WTC11 (cell line): ENCODE results near the gene SELENON. TPM values are rescaled to one million over a fixed set of nuclear protein-coding genes. Genes with fewer than 3 reads are reported as not detected.

Source experiments
- ATAC-seq: fragments of 200-7000 bp; cut with Tn5 transposase; 2 replicates; pipeline ENCODE4 v1.10.0; 2021; ENCODE audit warnings: mild to moderate bottlenecking, moderate library complexity
- CTCF ChIA-PET: fragments of 300-600 bp; sonication (Branson Sonifier 250); formaldehyde crosslinking; loops from one replicate; lab custom pipeline; 2021; ENCODE audit warnings: antibody characterized with exemption; lab: Charles Lee
- POLR2A ChIA-PET: fragments of 350-600 bp; sonication (Branson Sonifier 250); formaldehyde crosslinking; loops from one replicate; lab custom pipeline; 2021; ENCODE audit warnings: antibody characterized with exemption; lab: Charles Lee
- DNase-seq: peaks from one replicate; pipeline ENCODE4 v3.0.0; 2021; ENCODE audit warnings: low spot score
- H3K27ac Mint-ChIP-seq: 2 replicates; pipeline ENCODE4 v1.8.0; 2021; ENCODE audit warnings: mixed read lengths
- H3K27me3 Mint-ChIP-seq: 2 replicates; pipeline ENCODE4 v1.8.0; 2021; ENCODE audit warnings: low read depth, mild to moderate bottlenecking, moderate library complexity, mixed read lengths
- H3K36me3 Mint-ChIP-seq: 2 replicates; pipeline ENCODE4 v1.8.0; 2021; ENCODE audit warnings: mixed read lengths
- H3K4me1 Mint-ChIP-seq: 2 replicates; pipeline ENCODE4 v1.8.0; 2022; ENCODE audit warnings: mixed read lengths
- H3K4me3 Mint-ChIP-seq: 2 replicates; pipeline ENCODE4 v1.8.0; 2021; ENCODE audit warnings: mild to moderate bottlenecking, moderate library complexity, mixed read lengths
- H3K9me3 Mint-ChIP-seq: 2 replicates; pipeline ENCODE4 v1.8.0; 2021; ENCODE audit warnings: mixed read lengths
- AFF4 ChIP-seq: sonication (generic); formaldehyde crosslinking; IDR thresholded peaks from 2 replicates; pipeline ENCODE4 v1.8.1; 2023; ENCODE audit warnings: mild to moderate bottlenecking, missing genetic modification reagents, borderline replicate concordance
- AR ChIP-seq: fragments of 250-450 bp; sonication (Bioruptor Pico); IDR thresholded peaks from 2 replicates; pipeline ENCODE4 v1.9.0; 2021; ENCODE audit warnings: mild to moderate bottlenecking
- CDX4 ChIP-seq: fragments of 250-450 bp; sonication (Bioruptor Pico); IDR thresholded peaks from 2 replicates; pipeline ENCODE4 v1.9.0; 2021; ENCODE audit warnings: moderate library complexity, mild to moderate bottlenecking, inconsistent platforms, borderline replicate concordance
- CTCF ChIP-seq: fragments of 200-600 bp; IDR thresholded peaks from 2 replicates; pipeline ENCODE4 v1.8.0; 2022; ENCODE audit warnings: antibody characterized with exemption
- E2F4 ChIP-seq: sonication (generic); formaldehyde crosslinking; IDR thresholded peaks from 2 replicates; pipeline ENCODE4 v1.8.1; 2022; ENCODE audit warnings: low read depth, mild to moderate bottlenecking, moderate library complexity, missing genetic modification reagents, borderline replicate concordance
- E2F5 ChIP-seq: sonication (generic); formaldehyde crosslinking; IDR thresholded peaks from 2 replicates; pipeline ENCODE4 v1.8.1; 2022; ENCODE audit warnings: mild to moderate bottlenecking, moderate library complexity, missing genetic modification reagents
- ETV6 ChIP-seq: sonication (generic); formaldehyde crosslinking; IDR thresholded peaks from 2 replicates; pipeline ENCODE4 v1.8.1; 2022; ENCODE audit warnings: mild to moderate bottlenecking, missing genetic modification reagents
- FOXJ3 ChIP-seq: sonication (generic); formaldehyde crosslinking; IDR thresholded peaks from 2 replicates; pipeline ENCODE4 v1.9.0; 2021; ENCODE audit warnings: missing genetic modification reagents, mild to moderate bottlenecking, borderline replicate concordance
- FOXP4 ChIP-seq: sonication (generic); formaldehyde crosslinking; IDR thresholded peaks from 2 replicates; pipeline ENCODE4 v1.8.0; 2022; ENCODE audit warnings: mild to moderate bottlenecking, missing genetic modification reagents
- JUN ChIP-seq: sonication (generic); formaldehyde crosslinking; IDR thresholded peaks from 2 replicates; pipeline ENCODE4 v1.8.0; 2023; ENCODE audit warnings: mild to moderate bottlenecking, missing genetic modification reagents
- MYBL2 ChIP-seq: sonication (generic); formaldehyde crosslinking; IDR thresholded peaks from 2 replicates; pipeline ENCODE4 v1.8.1; 2023; ENCODE audit warnings: mild to moderate bottlenecking, moderate library complexity, missing genetic modification reagents
- RELA ChIP-seq: sonication (generic); formaldehyde crosslinking; IDR thresholded peaks from 2 replicates; pipeline ENCODE4 v1.8.1; 2022; ENCODE audit warnings: missing genetic modification reagents, mild to moderate bottlenecking, borderline replicate concordance
- USF2 ChIP-seq: sonication (generic); formaldehyde crosslinking; IDR thresholded peaks from 2 replicates; pipeline ENCODE4 v1.8.1; 2023; ENCODE audit warnings: mild to moderate bottlenecking, missing genetic modification reagents, moderate library complexity
- total RNA-seq: library from RNA; stranded (reverse); gene quantifications from 3 replicates; pipeline ENCODE4 v1.2.3, GENCODE V29; 2021

Gene SELENON
- total RNA-seq, 1 experiment from 2014 or later, result 80.2 TPM

- TF ChIP-seq RELA (CRISPR knock-in tag) (no peak), CDX4 (CRISPR knock-in tag) (no peak), ETV6 (CRISPR knock-in tag) (no peak)
Measured at GRCh38 chr1:25825605-25826004, 25.6 kb downstream of the SELENON start (continued).

GRCh38 chr1:25826571-25826970 lies 26.6 kb downstream of the SELENON start:
- TF ChIP-seq E2F4 (CRISPR knock-in tag) (no peak), MYBL2 (CRISPR knock-in tag) (no peak), JUN (CRISPR knock-in tag) (no peak), RELA (CRISPR knock-in tag) (no peak), CTCF (no peak), FOXP4 (CRISPR knock-in tag) (no peak), FOXJ3 (no peak)
- H3K4me3 Mint-ChIP-seq, result no peak overlapping the region
- CTCF ChIA-PET, result interaction anchor here (1.0 kb wide), 1 partner anchor 11 kb away, joined by 3 read pairs; no protein-coding TSS in a partner anchor
- peaks cover 38% of the 10 kb centered on the region for H3K36me3 Mint-ChIP-seq
- POLR2A ChIA-PET, result interaction anchor here (0.6 kb wide), 1 partner anchor 134 kb away, joined by 4 read pairs; no protein-coding TSS in a partner anchor
- H3K9me3 Mint-ChIP-seq, result no peaks in the 10 kb centered on the region
- H3K4me1 Mint-ChIP-seq, result peaks cover 8% of the 10 kb centered on the region
- peaks cover 3% of the 10 kb centered on the region; the same call in 1 of the 2 replicates for H3K27me3 Mint-ChIP-seq
- H3K27ac Mint-ChIP-seq, result no peak overlapping the region
- ATAC-seq (no peak), DNase-seq (no peak)

GRCh38 chr1:25828491-25828890 lies 28.5 kb downstream of the SELENON start:
- ChIA-PET CTCF (interaction anchor here (1.6 kb wide), 1 partner anchor 67 kb away, joined by 5 read pairs; no protein-coding TSS in a partner anchor), POLR2A (no interaction called here)
- no peaks in the 10 kb centered on the region for H3K9me3 Mint-ChIP-seq
- H3K27me3 Mint-ChIP-seq, result no peaks in the 10 kb centered on the region
- no peak overlapping the region for H3K27ac Mint-ChIP-seq
- H3K36me3 Mint-ChIP-seq, result peaks cover 50% of the 10 kb centered on the region
- H3K4me3 Mint-ChIP-seq, result no peak overlapping the region
- DNase-seq (no peak), ATAC-seq (no peak)
- H3K4me1 Mint-ChIP-seq, result no peaks in the 10 kb centered on the region
- TF ChIP-seq AR (CRISPR knock-in tag), result no peak
- no peak for TF ChIP-seq E2F5 (CRISPR knock-in tag)
- TF ChIP-seq USF2 (CRISPR knock-in tag), result no peak
- TF ChIP-seq AFF4, result no peak
- no peak for TF ChIP-seq CDX4 (CRISPR knock-in tag)
